ENCODE data around the gene TMEM86B.

GRCh38 chr19:55264531-55264930 is 36.0 kb upstream of the TMEM86B start:
- no peak for TF ChIP-seq CTCF (IDR thresholded peaks at IDR 0.05; ENCODE audit: low read length)
- no peak for TF ChIP-seq EZH2 (IDR thresholded peaks at IDR 0.05; ENCODE audit: borderline replicate concordance, low read length)
